Activated naive CD8-positive, alpha-beta T cell treated with anti-CD3 and anti-CD28 coated beads for 36 hours (primary cell): ENCODE data around the gene NDUFB3. TPM values are rescaled to one million over a fixed set of nuclear protein-coding genes. Genes with fewer than 3 reads are reported as not detected.

Experiments
- DNase-seq: peaks from one replicate; pipeline ENCODE4 v3.0.0; 2021
- H3K27ac Mint-ChIP-seq: one replicate; pipeline ENCODE4 v1.8.0; 2022; ENCODE audit warnings: mild to moderate bottlenecking, moderate library complexity, mixed read lengths
- H3K27me3 Mint-ChIP-seq: one replicate; pipeline ENCODE4 v1.8.0; 2022; ENCODE audit warnings: mild to moderate bottlenecking, mixed read lengths
- H3K36me3 Mint-ChIP-seq: one replicate; pipeline ENCODE4 v1.8.0; 2021; ENCODE audit warnings: mild to moderate bottlenecking, mixed read lengths
- H3K4me1 Mint-ChIP-seq: one replicate; pipeline ENCODE4 v1.8.0; 2021; ENCODE audit warnings: mixed read lengths
- H3K4me3 Mint-ChIP-seq: one replicate; pipeline ENCODE4 v1.8.0; 2022; ENCODE audit warnings: mild to moderate bottlenecking, moderate library complexity, mixed read lengths
- H3K9me3 Mint-ChIP-seq: one replicate; pipeline ENCODE4 v1.8.0; 2022; ENCODE audit warnings: mixed read lengths
- total RNA-seq, 2 experiments: library from RNA; stranded (reverse); gene quantifications; one replicate each; pipeline ENCODE4 v1.2.3, GENCODE V29; 2021

NDUFB3 gene
- total RNA-seq, 2 experiments from 2014 or later: 139 to 146 TPM

- Mint-ChIP-seq H3K27ac (peak overlapping the region; percentile 97), H3K4me1 (peaks cover 53% of the 10 kb centered on the region), H3K9me3 (no peaks in the 10 kb centered on the region), H3K36me3 (peaks cover 68% of the 10 kb centered on the region), H3K27me3 (no peaks in the 10 kb centered on the region), H3K4me3 (peak overlapping the region; percentile 93)
- no peak for DNase-seq
Measured at GRCh38 chr2:201130524-201131186, 58.9 kb downstream of the NDUFB3 start.

DNA sequence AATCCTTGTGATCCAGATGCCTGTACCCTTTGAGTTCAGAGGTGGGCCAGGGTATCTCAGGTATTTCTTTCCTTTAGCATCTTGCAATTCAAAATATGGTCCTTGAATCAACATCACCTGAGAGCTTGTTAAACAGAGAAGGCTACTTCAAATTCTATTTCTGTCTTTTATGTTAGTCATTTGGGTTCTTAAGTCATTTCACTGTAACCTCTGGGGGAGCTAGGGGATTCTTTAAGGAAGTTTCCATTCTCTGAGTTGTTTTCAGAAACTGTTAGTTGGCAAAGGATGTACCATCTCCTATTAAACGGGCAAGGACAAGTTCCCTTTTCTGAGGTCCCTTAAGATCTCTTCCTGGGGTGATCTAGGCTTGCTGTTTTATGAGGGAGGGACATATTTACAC, 60.7 kb downstream of the NDUFB3 start:
- Mint-ChIP-seq H3K9me3 (no peaks in the 10 kb centered on the region), H3K27ac (peak overlapping the region; percentile 97), H3K36me3 (peaks cover 72% of the 10 kb centered on the region), H3K4me1 (peaks cover 46% of the 10 kb centered on the region), H3K27me3 (no peaks in the 10 kb centered on the region), H3K4me3 (peak overlapping the region; percentile 93)
- no peak for DNase-seq

Other genes starting within 250 kb of the NDUFB3 start
- 10 to 100 TPM; 64.5 to 70.2 TPM for gene CLK1, start 207.3 kb upstream of the NDUFB3 start, total RNA-seq
- gene PPIL3, start 182.9 kb upstream of the NDUFB3 start, total RNA-seq: 10 to 100 TPM; 34.0 to 41.1 TPM
- 10 to 100 TPM; 30.2 to 33.9 TPM for gene NIF3L1, start 182.6 kb upstream of the NDUFB3 start, total RNA-seq
- 10 to 100 TPM; 54.9 to 64.7 TPM for gene ORC2, start 108.3 kb upstream of the NDUFB3 start, total RNA-seq
- 10 to 100 TPM; 22.6 to 25.3 TPM for gene HYCC2, start 330 bp upstream of the NDUFB3 start, total RNA-seq
- gene CFLAR, start 44.2 kb downstream of the NDUFB3 start, total RNA-seq: 100 to 1,000 TPM; 190 to 198 TPM
- gene CASP10, start 111.1 kb downstream of the NDUFB3 start, total RNA-seq: 10 to 100 TPM; 25.5 to 26.5 TPM
- gene CASP8, start 188.5 kb downstream of the NDUFB3 start, total RNA-seq: 10 to 100 TPM; 36.2 to 37.9 TPM